Measurements from ENCODE around the gene ARF3. TPM values are rescaled to one million over a fixed set of nuclear protein-coding genes. Genes with fewer than 3 reads are reported as not detected.
A peak's percentile ranks its signal among the peaks of the same experiment; 100 is the strongest.

Gene ARF3
- total and polyA plus RNA-seq, 2 of the 13 experiments (the other 11 are each of a cell fraction or from before 2014, with no cell fraction given) = 53.8 to 57.9 TPM

DNA sequence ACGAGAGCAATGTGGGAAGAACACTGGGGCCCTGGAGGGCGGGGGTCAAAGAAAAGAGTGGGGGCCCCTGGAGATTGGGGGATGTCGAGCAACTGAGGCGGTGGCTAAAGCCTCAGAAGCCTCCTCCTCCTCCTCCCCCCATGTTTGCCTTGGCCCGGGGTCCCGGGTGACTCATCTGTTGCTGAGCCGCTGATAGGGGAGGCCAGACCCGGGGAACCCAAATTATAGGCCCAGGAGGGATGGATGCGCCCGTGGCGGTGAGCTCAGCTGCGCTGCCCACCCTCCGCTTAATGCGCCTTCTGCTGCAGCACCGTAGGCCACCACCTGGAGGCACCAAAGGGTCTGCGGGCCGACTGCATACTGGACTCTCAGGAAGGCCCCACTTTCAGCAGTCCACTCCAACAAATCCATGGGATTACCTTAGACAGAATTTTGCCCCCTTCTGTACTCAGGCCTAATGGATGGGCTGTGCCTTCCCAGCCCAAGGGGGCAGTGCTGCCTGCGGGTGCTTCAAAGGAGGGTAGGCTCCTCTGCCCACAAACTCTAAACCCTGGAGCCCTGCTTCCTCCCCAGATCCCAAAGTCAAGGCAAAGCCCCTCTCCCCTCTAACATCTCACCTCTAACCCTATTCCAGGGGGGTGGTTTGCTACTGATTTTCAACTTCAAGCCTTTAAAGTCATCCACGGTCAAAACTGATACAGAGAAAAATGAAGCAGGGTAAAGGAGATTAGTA lies 16.8 kb upstream of the ARF3 start (continued):
- TF ChIP-seq TEAD3 (CRISPR knock-in tag; optimal IDR thresholded peaks at IDR 0.05; ENCODE audit: borderline replicate concordance) (peak; percentile 36), EED (CRISPR knock-in tag; IDR thresholded peaks at IDR 0.05) (0 out of 2 replicates have a peak, but pooled peaks have one; percentile 49), NAIF1 (CRISPR knock-in tag; IDR thresholded peaks at IDR 0.05; ENCODE audit: borderline replicate concordance) (no peak), ZBTB33 (CRISPR knock-in tag; IDR thresholded peaks at IDR 0.05) (peak; percentile 71; the same call in 1 of the 2 replicates), CHD4 (IDR thresholded peaks at IDR 0.05; ENCODE audit: borderline replicate concordance, low read length) (no peak), HDAC6 (IDR thresholded peaks at IDR 0.05; ENCODE audit: low read depth, low read length) (no peak), STAG1 (CRISPR knock-in tag; IDR thresholded peaks at IDR 0.05) (peak; percentile 34), XRCC5 (optimal IDR thresholded peaks at IDR 0.05; ENCODE audit: low read length) (peak; percentile 48), RFX5 (IDR thresholded peaks at IDR 0.05; ENCODE audit: low read depth, low read length) (peak; percentile 87), EZH2 (conservative IDR thresholded peaks at IDR 0.05; ENCODE audit: low read depth, low read length) (no peak), ZNF33A (CRISPR knock-in tag; IDR thresholded peaks at IDR 0.05; ENCODE audit: borderline replicate concordance) (no peak), ZNF451 (CRISPR knock-in tag; IDR thresholded peaks at IDR 0.05) (no peak), HNRNPUL1 (IDR thresholded peaks at IDR 0.05; ENCODE audit: low read depth, low read length) (no peak), ZNF646 (CRISPR knock-in tag; IDR thresholded peaks at IDR 0.05) (no peak), ZFX (CRISPR knock-in tag; IDR thresholded peaks at IDR 0.05; ENCODE audit: low read depth) (peak; percentile 28; the same call in 1 of the 2 replicates), RBM39 (IDR thresholded peaks at IDR 0.05; ENCODE audit: low read depth, low read length, poor library complexity, severe bottlenecking) (peak; percentile 33), ZBTB8A (CRISPR knock-in tag; IDR thresholded peaks at IDR 0.05; ENCODE audit: borderline replicate concordance, low read depth) (no peak)
- TF ChIP-seq, protein P1, sequence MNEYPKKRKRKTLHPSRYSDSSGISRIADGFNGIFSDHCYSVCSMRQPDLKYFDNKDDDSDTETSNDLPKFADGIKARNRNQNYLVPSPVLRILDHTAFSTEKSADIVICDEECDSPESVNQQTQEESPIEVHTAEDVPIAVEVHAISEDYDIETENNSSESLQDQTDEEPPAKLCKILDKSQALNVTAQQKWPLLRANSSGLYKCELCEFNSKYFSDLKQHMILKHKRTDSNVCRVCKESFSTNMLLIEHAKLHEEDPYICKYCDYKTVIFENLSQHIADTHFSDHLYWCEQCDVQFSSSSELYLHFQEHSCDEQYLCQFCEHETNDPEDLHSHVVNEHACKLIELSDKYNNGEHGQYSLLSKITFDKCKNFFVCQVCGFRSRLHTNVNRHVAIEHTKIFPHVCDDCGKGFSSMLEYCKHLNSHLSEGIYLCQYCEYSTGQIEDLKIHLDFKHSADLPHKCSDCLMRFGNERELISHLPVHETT (CRISPR knock-in tag; conservative IDR thresholded peaks at IDR 0.05) = no peak

All from HepG2 (cell line).